Mesothelial cell of epicardium (in vitro differentiated cells): Measurements from ENCODE around the gene RAX2. TPM values are rescaled to one million over a fixed set of nuclear protein-coding genes. Genes with fewer than 3 reads are reported as not detected.

Experiments used
- DNase-seq, 2 experiments: peaks; one replicate each; pipeline ENCODE4 v3.0.0; 2021; ENCODE audit warnings: low spot score in 2 of 2; ENCODE audit not compliant: unreplicated experiment in 2 of 2
- H3K27ac Mint-ChIP-seq: 2 replicates; pipeline ENCODE4 v1.8.0; 2021; ENCODE audit warnings: mixed read lengths
- H3K27me3 Mint-ChIP-seq: 2 replicates; pipeline ENCODE4 v1.8.0; 2021; ENCODE audit warnings: low read depth, mixed read lengths
- H3K36me3 Mint-ChIP-seq: 2 replicates; pipeline ENCODE4 v1.8.0; 2021; ENCODE audit warnings: mixed read lengths
- H3K4me1 Mint-ChIP-seq: 2 replicates; pipeline ENCODE4 v1.8.0; 2021; ENCODE audit warnings: mixed read lengths
- H3K4me3 Mint-ChIP-seq: 2 replicates; pipeline ENCODE4 v1.8.0; 2021; ENCODE audit warnings: mild to moderate bottlenecking, moderate library complexity, mixed read lengths
- H3K9me3 Mint-ChIP-seq: 2 replicates; pipeline ENCODE4 v1.8.0; 2021; ENCODE audit warnings: mixed read lengths
- total RNA-seq: library from RNA; stranded (reverse); gene quantifications from 3 replicates; pipeline ENCODE4 v1.2.1, GENCODE V29; 2021
- TF ChIP-seq, protein P1 (sequence below): fragments of 200-600 bp; sonication (generic); IDR thresholded peaks from one replicate; pipeline ENCODE4 v1.5.0; 2021; ENCODE audit warnings: antibody characterized with exemption; ENCODE audit not compliant: unreplicated experiment

Gene RAX2
- total RNA-seq, 1 donor from 2014 or later = not detected

GRCh38 chr19:3778899-3779723 is 7.1 kb upstream of the RAX2 start:
- peaks cover 16% of the 10 kb centered on the region for H3K9me3 Mint-ChIP-seq
- H3K4me3 Mint-ChIP-seq = no peak overlapping the region
- no peaks in the 10 kb centered on the region for H3K4me1 Mint-ChIP-seq
- TF ChIP-seq, protein P1, sequence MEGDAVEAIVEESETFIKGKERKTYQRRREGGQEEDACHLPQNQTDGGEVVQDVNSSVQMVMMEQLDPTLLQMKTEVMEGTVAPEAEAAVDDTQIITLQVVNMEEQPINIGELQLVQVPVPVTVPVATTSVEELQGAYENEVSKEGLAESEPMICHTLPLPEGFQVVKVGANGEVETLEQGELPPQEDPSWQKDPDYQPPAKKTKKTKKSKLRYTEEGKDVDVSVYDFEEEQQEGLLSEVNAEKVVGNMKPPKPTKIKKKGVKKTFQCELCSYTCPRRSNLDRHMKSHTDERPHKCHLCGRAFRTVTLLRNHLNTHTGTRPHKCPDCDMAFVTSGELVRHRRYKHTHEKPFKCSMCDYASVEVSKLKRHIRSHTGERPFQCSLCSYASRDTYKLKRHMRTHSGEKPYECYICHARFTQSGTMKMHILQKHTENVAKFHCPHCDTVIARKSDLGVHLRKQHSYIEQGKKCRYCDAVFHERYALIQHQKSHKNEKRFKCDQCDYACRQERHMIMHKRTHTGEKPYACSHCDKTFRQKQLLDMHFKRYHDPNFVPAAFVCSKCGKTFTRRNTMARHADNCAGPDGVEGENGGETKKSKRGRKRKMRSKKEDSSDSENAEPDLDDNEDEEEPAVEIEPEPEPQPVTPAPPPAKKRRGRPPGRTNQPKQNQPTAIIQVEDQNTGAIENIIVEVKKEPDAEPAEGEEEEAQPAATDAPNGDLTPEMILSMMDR = no peak
- H3K27ac Mint-ChIP-seq = no peak overlapping the region
- DNase-seq = no peak
- H3K36me3 Mint-ChIP-seq = peaks cover 12% of the 10 kb centered on the region
- H3K27me3 Mint-ChIP-seq = peaks cover 19% of the 10 kb centered on the region

GRCh38 chr19:3778104-3778867 is 6.3 kb upstream of the RAX2 start:
- Mint-ChIP-seq H3K36me3 (peaks cover 12% of the 10 kb centered on the region), H3K4me3 (no peak overlapping the region), H3K27ac (no peak overlapping the region), H3K27me3 (peaks cover 12% of the 10 kb centered on the region), H3K9me3 (peaks cover 16% of the 10 kb centered on the region), H3K4me1 (no peaks in the 10 kb centered on the region)
- TF ChIP-seq, protein P1 = no peak
- no peak for DNase-seq

DNA sequence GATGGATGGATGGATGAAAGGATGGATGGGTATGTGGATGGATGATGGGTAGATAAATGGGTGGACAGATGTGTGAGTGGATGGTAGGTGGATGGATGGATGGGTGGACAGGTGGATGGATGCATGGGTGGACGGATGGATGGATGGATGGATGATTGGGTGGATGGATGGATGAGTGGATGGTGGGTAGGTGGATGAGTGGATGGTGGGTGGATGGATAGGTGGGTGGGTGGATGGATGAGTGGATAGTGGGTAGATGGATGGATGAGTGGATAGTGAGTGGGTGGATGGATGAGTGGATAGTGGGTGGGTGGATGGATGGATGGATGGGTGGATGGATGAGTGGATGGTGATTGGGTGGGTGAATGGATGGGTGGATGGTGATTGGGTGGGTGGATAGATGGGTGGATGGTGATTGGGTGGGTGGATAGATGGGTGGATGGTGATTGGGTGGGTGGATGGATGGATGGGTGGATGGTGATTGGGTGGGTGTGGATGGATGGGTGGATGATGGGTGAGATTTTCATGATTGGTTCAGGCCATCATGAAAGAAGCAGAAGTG is 4.5 kb upstream of the RAX2 start:
- Mint-ChIP-seq H3K9me3 (peaks cover 8% of the 10 kb centered on the region), H3K4me1 (peaks cover 2% of the 10 kb centered on the region), H3K27ac (no peak overlapping the region), H3K27me3 (peaks cover 3% of the 10 kb centered on the region), H3K36me3 (peaks cover 2% of the 10 kb centered on the region), H3K4me3 (no peak overlapping the region)
- TF ChIP-seq, protein P1 = no peak
- DNase-seq = no peak

GRCh38 chr19:3775831-3776230 is 3.8 kb upstream of the RAX2 start:
- TF ChIP-seq, protein P1 = no peak
- DNase-seq = no peak
- Mint-ChIP-seq H3K27me3 (no peaks in the 10 kb centered on the region), H3K27ac (no peak overlapping the region), H3K36me3 (no peaks in the 10 kb centered on the region), H3K9me3 (peaks cover under 1% of the 10 kb centered on the region), H3K4me3 (no peak overlapping the region), H3K4me1 (peaks cover 5% of the 10 kb centered on the region)

GRCh38 chr19:3775374-3775711 is 3.3 kb upstream of the RAX2 start:
- Mint-ChIP-seq H3K27me3 (no peaks in the 10 kb centered on the region), H3K36me3 (no peaks in the 10 kb centered on the region), H3K4me1 (peaks cover 5% of the 10 kb centered on the region), H3K27ac (no peak overlapping the region), H3K4me3 (no peak overlapping the region), H3K9me3 (no peaks in the 10 kb centered on the region)
- no peak for DNase-seq
- TF ChIP-seq, protein P1 = no peak
